Measurements from ENCODE around the gene ELOVL4. TPM values are rescaled to one million over a fixed set of nuclear protein-coding genes. Genes with fewer than 3 reads are reported as not detected.
A peak's percentile ranks its signal among the peaks of the same experiment; 100 is the strongest.

ELOVL4 gene
- total and polyA plus RNA-seq, 2 of the 13 experiments (the other 11 are each of a cell fraction or from before 2014, with no cell fraction given), result 0.04 TPM; not detected in 1

DNA sequence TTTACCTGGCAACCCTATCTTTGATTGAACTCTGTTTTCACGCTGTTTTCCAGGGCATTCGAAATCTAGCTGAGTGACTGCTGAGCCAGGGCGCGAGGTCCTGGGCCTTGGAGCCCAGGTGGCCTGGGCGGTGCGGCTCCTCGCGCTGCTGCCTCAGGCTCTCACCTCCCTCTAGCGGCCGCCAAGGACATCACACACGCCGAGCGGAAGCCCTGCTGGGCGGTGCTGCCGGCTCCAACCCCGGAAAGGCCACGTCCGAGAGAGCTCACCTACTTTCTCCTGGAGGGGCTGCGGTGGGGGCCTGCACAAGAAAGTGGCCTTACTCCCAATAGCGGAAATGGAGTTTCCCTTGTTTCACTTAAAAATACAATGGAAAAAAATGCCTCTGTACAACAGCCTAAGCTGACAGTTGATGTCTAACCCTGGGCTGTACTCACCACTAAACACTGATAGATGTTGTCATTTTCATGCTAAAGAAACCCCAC is 77.7 kb downstream of the ELOVL4 start (continued):
- no peak for TF ChIP-seq ZNF407 (CRISPR knock-in tag; IDR thresholded peaks at IDR 0.05; ENCODE audit: not compliant biosample characterization)
- TF ChIP-seq BRCA1 (CRISPR knock-in tag; IDR thresholded peaks at IDR 0.05), result 0 out of 2 replicates have a peak, but pooled peaks have one; percentile 85
- TF ChIP-seq ZKSCAN8 (CRISPR knock-in tag; IDR thresholded peaks at IDR 0.05; ENCODE audit: borderline replicate concordance), result no peak
- no peak for TF ChIP-seq ZNF326 (CRISPR knock-in tag; IDR thresholded peaks at IDR 0.05; ENCODE audit: borderline replicate concordance)
- no peak for TF ChIP-seq ISL2 (CRISPR knock-in tag; IDR thresholded peaks at IDR 0.05)
- TF ChIP-seq STAG1 (CRISPR knock-in tag; IDR thresholded peaks at IDR 0.05), result peak; percentile 68
- 0 out of 2 replicates have a peak, but pooled peaks have one; percentile 31 for TF ChIP-seq ZNF414 (CRISPR knock-in tag; IDR thresholded peaks at IDR 0.05)
- TF ChIP-seq MIER3 (CRISPR knock-in tag; IDR thresholded peaks at IDR 0.05; ENCODE audit: borderline replicate concordance), result 0 out of 2 replicates have a peak, but pooled peaks have one; percentile 45
- TF ChIP-seq ZNF441 (CRISPR knock-in tag; IDR thresholded peaks at IDR 0.05; ENCODE audit: borderline replicate concordance), result peak; percentile 94; the same call in 1 of the 2 replicates
- no peak for TF ChIP-seq JUNB (CRISPR knock-in tag; IDR thresholded peaks at IDR 0.05; ENCODE audit: borderline replicate concordance)
- no peak for TF ChIP-seq ZNF138 (CRISPR knock-in tag; IDR thresholded peaks at IDR 0.05; ENCODE audit: low read depth)
- TF ChIP-seq GTF3A (CRISPR knock-in tag; conservative IDR thresholded peaks at IDR 0.05), result no peak
- TF ChIP-seq CENPX (CRISPR knock-in tag; IDR thresholded peaks at IDR 0.05), result no peak
- TF ChIP-seq, protein P1, sequence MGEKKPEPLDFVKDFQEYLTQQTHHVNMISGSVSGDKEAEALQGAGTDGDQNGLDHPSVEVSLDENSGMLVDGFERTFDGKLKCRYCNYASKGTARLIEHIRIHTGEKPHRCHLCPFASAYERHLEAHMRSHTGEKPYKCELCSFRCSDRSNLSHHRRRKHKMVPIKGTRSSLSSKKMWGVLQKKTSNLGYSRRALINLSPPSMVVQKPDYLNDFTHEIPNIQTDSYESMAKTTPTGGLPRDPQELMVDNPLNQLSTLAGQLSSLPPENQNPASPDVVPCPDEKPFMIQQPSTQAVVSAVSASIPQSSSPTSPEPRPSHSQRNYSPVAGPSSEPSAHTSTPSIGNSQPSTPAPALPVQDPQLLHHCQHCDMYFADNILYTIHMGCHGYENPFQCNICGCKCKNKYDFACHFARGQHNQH (CRISPR knock-in tag; IDR thresholded peaks at IDR 0.05), result peak; percentile 50; the same call in 1 of the 2 replicates
- TF ChIP-seq, protein P2, sequence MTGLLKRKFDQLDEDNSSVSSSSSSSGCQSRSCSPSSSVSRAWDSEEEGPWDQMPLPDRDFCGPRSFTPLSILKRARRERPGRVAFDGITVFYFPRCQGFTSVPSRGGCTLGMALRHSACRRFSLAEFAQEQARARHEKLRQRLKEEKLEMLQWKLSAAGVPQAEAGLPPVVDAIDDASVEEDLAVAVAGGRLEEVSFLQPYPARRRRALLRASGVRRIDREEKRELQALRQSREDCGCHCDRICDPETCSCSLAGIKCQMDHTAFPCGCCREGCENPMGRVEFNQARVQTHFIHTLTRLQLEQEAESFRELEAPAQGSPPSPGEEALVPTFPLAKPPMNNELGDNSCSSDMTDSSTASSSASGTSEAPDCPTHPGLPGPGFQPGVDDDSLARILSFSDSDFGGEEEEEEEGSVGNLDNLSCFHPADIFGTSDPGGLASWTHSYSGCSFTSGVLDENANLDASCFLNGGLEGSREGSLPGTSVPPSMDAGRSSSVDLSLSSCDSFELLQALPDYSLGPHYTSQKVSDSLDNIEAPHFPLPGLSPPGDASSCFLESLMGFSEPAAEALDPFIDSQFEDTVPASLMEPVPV (CRISPR knock-in tag; IDR thresholded peaks at IDR 0.05), result 0 out of 2 replicates have a peak, but pooled peaks have one; percentile 40
- TF ChIP-seq CCAR2 (optimal IDR thresholded peaks at IDR 0.05; ENCODE audit: low read depth, low read length), result no peak
- TF ChIP-seq RCOR2 (CRISPR knock-in tag; IDR thresholded peaks at IDR 0.05), result no peak
- TF ChIP-seq NFKB2 (CRISPR knock-in tag; IDR thresholded peaks at IDR 0.05; ENCODE audit: borderline replicate concordance), result peak; percentile 86; the same call in 1 of the 2 replicates
- no peak for TF ChIP-seq ZNF891 (CRISPR knock-in tag; IDR thresholded peaks at IDR 0.05)
